MM.1S (cell line): ENCODE data around the gene PRODH.
"Not testable (repeated sequence)": the region's sequence is repeated elsewhere in the genome, so short reads cannot be mapped to it uniquely, and the experiment has no call there.

ENCODE experiments used
- DNase-seq: peaks from one replicate; pipeline ENCODE4 v3.0.0-alpha.2; 2015
- H2AFZ ChIP-seq: fragments of 300-600 bp; sonication (generic); 2 replicates; pipeline ENCODE4 v1.6.0; 2016; ENCODE audit warnings: antibody characterized with exemption, low read length
- H3F3A ChIP-seq: fragments of 300-600 bp; sonication (generic); 2 replicates; pipeline ENCODE4 v1.6.1; 2016; ENCODE audit warnings: mild to moderate bottlenecking, antibody characterized with exemption, low read length, moderate library complexity, mixed read lengths; ENCODE audit not compliant: insufficient read depth
- H3K27ac ChIP-seq: fragments of 300-600 bp; sonication (generic); 2 replicates; pipeline ENCODE4 v1.5.1; 2016; ENCODE audit warnings: mild to moderate bottlenecking, low read length
- H3K27me3 ChIP-seq: fragments of 300-600 bp; sonication (generic); replicated peaks from 2 replicates; pipeline ENCODE4 v1.6.0; 2016; ENCODE audit warnings: low read length; ENCODE audit not compliant: insufficient read depth
- H3K36me3 ChIP-seq: fragments of 300-600 bp; sonication (generic); replicated peaks from 2 replicates; pipeline ENCODE4 v1.6.1; 2016; ENCODE audit warnings: mild to moderate bottlenecking, low read length, mixed read lengths; ENCODE audit not compliant: insufficient read depth
- H3K4me1 ChIP-seq: fragments of 300-600 bp; sonication (generic); 2 replicates; pipeline ENCODE4 v1.6.1; 2016; ENCODE audit warnings: low read length, mixed read lengths
- H3K4me2 ChIP-seq: fragments of 300-600 bp; sonication (generic); 2 replicates; pipeline ENCODE4 v1.6.0; 2016; ENCODE audit warnings: low read depth, low read length
- H3K4me3 ChIP-seq: fragments of 300-600 bp; sonication (generic); 2 replicates; pipeline ENCODE4 v1.5.1; 2016; ENCODE audit warnings: low read length, mixed read lengths
- H3K79me2 ChIP-seq: fragments of 300-600 bp; sonication (generic); 2 replicates; pipeline ENCODE4 v1.6.1; 2016; ENCODE audit warnings: mixed run types, low read length, mixed read lengths
- H3K9ac ChIP-seq: fragments of 300-600 bp; sonication (generic); 2 replicates; pipeline ENCODE4 v1.6.1; 2016; ENCODE audit warnings: low read length, mixed read lengths
- H3K9me2 ChIP-seq: fragments of 300-600 bp; sonication (generic); replicated peaks from 2 replicates; pipeline ENCODE4 v1.6.1; 2016; ENCODE audit warnings: mild to moderate bottlenecking, low read length, mixed read lengths; ENCODE audit not compliant: insufficient read depth
- H3K9me3 ChIP-seq: fragments of 300-600 bp; sonication (generic); replicated peaks from 2 replicates; pipeline ENCODE4 v1.6.1; 2016; ENCODE audit warnings: mild to moderate bottlenecking, low read length, mixed read lengths; ENCODE audit not compliant: insufficient read depth
- H4K20me1 ChIP-seq: fragments of 300-600 bp; sonication (generic); 2 replicates; pipeline ENCODE4 v1.6.1; 2016; ENCODE audit warnings: mild to moderate bottlenecking, low read length, moderate library complexity, mixed read lengths; ENCODE audit not compliant: insufficient read depth
- EZH2 ChIP-seq: fragments of 300-600 bp; sonication (generic); optimal IDR thresholded peaks from 2 replicates; pipeline ENCODE3; 2017; ENCODE audit warnings: low read depth, mild to moderate bottlenecking, antibody characterized with exemption, low read length, mixed read lengths
- EZH2phosphoT487 ChIP-seq: fragments of 300-600 bp; sonication (generic); IDR thresholded peaks from 2 replicates; pipeline ENCODE4 v1.6.1; 2018; ENCODE audit warnings: antibody characterized with exemption, low read length
- TF ChIP-seq, protein P1 (sequence below): fragments of 300-600 bp; sonication (generic); IDR thresholded peaks from 2 replicates; pipeline ENCODE4 v1.5.1; 2016; ENCODE audit warnings: antibody characterized with exemption, low read length, mixed read lengths

The PRODH gene

DNA sequence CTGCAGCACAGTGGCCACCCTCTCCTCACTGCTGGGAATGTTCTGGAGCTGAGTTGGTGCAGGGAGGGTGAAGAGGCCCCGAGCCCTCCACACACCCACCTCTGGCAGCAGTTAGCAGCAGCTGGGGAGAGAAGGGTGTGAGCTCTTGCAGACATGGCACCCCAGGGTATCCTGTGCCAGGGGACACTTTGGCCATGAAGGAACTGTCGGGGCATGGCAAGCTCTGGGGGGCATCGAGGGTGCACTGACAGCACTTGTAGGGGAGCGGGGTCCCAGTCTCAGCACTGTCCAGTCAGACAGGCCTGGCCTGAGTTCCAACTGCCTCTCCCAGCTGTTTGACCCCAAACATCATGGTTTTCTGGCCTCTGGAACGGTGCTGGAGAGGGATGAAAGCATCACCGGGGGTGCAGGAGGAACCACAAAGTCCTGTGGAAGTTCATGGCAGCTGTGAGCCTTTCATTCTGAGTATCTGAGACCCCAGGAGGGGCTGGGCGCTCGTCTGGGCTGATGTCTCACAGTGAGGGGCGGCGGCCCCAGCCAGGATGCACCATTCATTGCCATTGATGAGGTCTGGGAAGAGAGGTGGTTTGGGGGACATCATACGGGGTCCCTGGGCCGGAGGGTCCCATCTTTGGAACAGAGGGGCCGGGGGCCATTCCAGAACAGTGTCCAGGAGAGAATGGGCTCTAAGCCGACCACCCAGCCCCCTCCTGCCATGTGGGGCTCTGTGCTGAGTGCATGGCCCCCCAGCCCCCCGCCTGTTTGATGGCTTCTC is 20.2 kb upstream of the PRODH start:
- H4K20me1 ChIP-seq, H3K9ac ChIP-seq, H2AFZ ChIP-seq, H3K79me2 ChIP-seq, H3K4me1 ChIP-seq, H3K27ac ChIP-seq, H3F3A ChIP-seq, DNase-seq, H3K9me3 ChIP-seq, H3K36me3 ChIP-seq, H3K9me2 ChIP-seq, H3K4me3 ChIP-seq, H3K4me2 ChIP-seq: not testable (repeated sequence)
- H3K27me3 ChIP-seq, result peaks cover 32% of the 10 kb centered on the region

- no peaks in the 10 kb centered on the region for H4K20me1 ChIP-seq
- H3K4me1 ChIP-seq, result no peaks in the 10 kb centered on the region
- H3K79me2 ChIP-seq, result no peaks in the 10 kb centered on the region
- H2AFZ ChIP-seq, result no peak overlapping the region
- H3K4me2 ChIP-seq, result no peak overlapping the region
- no peak overlapping the region for H3K9ac ChIP-seq
- no peak for DNase-seq
- no peaks in the 10 kb centered on the region for H3K36me3 ChIP-seq
- TF ChIP-seq EZH2, result no peak
- TF ChIP-seq EZH2phosphoT487, result no peak
- TF ChIP-seq, protein P1, sequence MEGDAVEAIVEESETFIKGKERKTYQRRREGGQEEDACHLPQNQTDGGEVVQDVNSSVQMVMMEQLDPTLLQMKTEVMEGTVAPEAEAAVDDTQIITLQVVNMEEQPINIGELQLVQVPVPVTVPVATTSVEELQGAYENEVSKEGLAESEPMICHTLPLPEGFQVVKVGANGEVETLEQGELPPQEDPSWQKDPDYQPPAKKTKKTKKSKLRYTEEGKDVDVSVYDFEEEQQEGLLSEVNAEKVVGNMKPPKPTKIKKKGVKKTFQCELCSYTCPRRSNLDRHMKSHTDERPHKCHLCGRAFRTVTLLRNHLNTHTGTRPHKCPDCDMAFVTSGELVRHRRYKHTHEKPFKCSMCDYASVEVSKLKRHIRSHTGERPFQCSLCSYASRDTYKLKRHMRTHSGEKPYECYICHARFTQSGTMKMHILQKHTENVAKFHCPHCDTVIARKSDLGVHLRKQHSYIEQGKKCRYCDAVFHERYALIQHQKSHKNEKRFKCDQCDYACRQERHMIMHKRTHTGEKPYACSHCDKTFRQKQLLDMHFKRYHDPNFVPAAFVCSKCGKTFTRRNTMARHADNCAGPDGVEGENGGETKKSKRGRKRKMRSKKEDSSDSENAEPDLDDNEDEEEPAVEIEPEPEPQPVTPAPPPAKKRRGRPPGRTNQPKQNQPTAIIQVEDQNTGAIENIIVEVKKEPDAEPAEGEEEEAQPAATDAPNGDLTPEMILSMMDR, result no peak
- no peaks in the 10 kb centered on the region for H3F3A ChIP-seq
- peaks cover 35% of the 10 kb centered on the region for H3K27me3 ChIP-seq
- H3K9me3 ChIP-seq, result no peaks in the 10 kb centered on the region
- H3K9me2 ChIP-seq, result no peaks in the 10 kb centered on the region
- H3K27ac ChIP-seq, result no peak overlapping the region
- H3K4me3 ChIP-seq, result no peak overlapping the region
These were observed 19.6 kb upstream of the PRODH start for GRCh38 chr22:18955696-18956095.

GRCh38 chr22:18954990-18955571 is 19.0 kb upstream of the PRODH start:
- Histone ChIP-seq H3K79me2 (no peaks in the 10 kb centered on the region), H3F3A (no peaks in the 10 kb centered on the region), H3K27ac (no peak overlapping the region), H4K20me1 (no peaks in the 10 kb centered on the region), H3K4me2 (no peak overlapping the region), H3K27me3 (peaks cover 41% of the 10 kb centered on the region), H2AFZ (no peak overlapping the region), H3K9me3 (no peaks in the 10 kb centered on the region), H3K9me2 (no peaks in the 10 kb centered on the region), H3K9ac (no peak overlapping the region), H3K4me3 (no peak overlapping the region), H3K4me1 (no peaks in the 10 kb centered on the region), H3K36me3 (no peaks in the 10 kb centered on the region)
- no peak for TF ChIP-seq EZH2phosphoT487
- TF ChIP-seq, protein P1, result no peak
- TF ChIP-seq EZH2, result no peak
- DNase-seq, result no peak

- not testable (repeated sequence) for H3K36me3 ChIP-seq, H4K20me1 ChIP-seq, H3K9me3 ChIP-seq, H3K4me1 ChIP-seq, H3K4me3 ChIP-seq, H3K9ac ChIP-seq, H3K27ac ChIP-seq, H3K79me2 ChIP-seq, H3K4me2 ChIP-seq, H2AFZ ChIP-seq, H3F3A ChIP-seq, H3K9me2 ChIP-seq
- peak; percentile 48 for DNase-seq
- TF ChIP-seq, protein P1, result peak; percentile 59
- H3K27me3 ChIP-seq, result peaks cover 46% of the 10 kb centered on the region
These were observed 18.4 kb upstream of the PRODH start for GRCh38 chr22:18954303-18954989.

DNA sequence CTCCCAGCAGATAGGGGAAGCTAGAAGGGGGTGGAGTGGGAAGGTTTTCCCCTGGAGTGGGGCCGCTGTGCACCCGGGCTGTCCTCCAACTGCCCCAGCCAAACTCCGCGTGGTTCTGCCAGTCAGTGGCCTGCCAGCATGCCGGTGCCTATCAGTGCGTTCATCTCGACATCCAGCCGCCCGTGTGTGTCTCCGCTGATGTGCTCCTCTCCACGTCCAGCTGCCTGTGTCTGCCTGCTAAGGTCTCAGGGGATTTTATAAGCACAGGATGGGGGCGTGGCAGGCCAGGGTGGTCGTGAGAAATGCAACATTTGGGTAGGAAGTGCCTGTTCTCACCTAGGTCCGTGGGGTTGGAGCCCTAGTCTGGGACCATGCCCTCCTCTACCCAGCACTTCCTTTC is 17.0 kb upstream of the PRODH start:
- not testable (repeated sequence) for H3F3A ChIP-seq, H3K79me2 ChIP-seq, H3K4me3 ChIP-seq, DNase-seq, H4K20me1 ChIP-seq, H3K9me3 ChIP-seq, H3K9me2 ChIP-seq, H3K9ac ChIP-seq, H2AFZ ChIP-seq, H3K4me1 ChIP-seq, H3K36me3 ChIP-seq, H3K4me2 ChIP-seq, H3K27ac ChIP-seq
- H3K27me3 ChIP-seq, result peaks cover 45% of the 10 kb centered on the region
